Bronchus fibroblast of lung (primary cell): ENCODE measurements around the gene RNASE8. TPM values are rescaled to one million over a fixed set of nuclear protein-coding genes. Genes with fewer than 3 reads are reported as not detected.

Source experiments
- total RNA-seq: library from RNA; depleted of rRNA; stranded (reverse); fragments of >200 nt; gene quantifications from 2 replicates; pipeline ENCODE4 v1.2.3, GENCODE V29; 2015

The RNASE8 gene
- total RNA-seq = not detected in 2 replicates

DNA sequence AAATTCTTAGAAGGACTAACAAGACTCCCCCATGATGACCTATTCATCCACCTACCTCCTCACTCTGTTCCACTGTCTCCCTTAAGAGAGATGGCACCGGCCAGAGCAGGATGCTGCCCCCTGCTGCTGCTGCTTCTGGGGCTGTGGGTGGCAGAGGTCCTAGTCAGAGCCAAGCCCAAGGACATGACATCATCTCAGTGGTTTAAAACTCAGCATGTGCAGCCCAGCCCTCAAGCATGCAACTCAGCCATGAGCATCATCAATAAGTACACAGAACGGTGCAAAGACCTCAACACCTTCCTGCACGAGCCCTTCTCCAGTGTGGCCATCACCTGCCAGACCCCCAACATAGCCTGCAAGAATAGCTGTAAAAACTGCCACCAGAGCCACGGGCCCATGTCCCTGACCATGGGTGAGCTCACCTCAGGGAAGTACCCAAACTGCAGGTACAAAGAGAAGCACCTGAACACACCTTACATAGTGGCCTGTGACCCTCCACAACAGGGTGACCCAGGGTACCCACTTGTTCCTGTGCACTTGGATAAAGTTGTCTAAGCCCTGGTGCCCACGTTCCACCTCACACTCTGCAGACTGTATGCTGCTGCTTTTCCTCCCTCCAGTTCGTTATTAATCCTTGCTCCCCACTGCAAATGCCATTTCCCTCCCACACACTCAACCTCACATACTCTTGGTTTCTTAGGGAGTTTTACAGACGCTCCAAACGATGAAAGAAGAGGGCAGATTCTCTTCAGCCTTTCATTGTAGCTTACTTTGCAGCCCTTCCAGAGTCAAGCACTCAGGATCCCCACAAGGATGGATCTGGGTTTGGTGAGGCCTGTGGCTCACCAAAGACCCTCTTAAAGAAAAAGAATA lies at the start of gene RNASE8:
Gene RNASE8 (plus strand): TSS at position 20 of the 873 bp plus-strand sequence. CDS start 71 bp downstream, at position 91.

DNA sequence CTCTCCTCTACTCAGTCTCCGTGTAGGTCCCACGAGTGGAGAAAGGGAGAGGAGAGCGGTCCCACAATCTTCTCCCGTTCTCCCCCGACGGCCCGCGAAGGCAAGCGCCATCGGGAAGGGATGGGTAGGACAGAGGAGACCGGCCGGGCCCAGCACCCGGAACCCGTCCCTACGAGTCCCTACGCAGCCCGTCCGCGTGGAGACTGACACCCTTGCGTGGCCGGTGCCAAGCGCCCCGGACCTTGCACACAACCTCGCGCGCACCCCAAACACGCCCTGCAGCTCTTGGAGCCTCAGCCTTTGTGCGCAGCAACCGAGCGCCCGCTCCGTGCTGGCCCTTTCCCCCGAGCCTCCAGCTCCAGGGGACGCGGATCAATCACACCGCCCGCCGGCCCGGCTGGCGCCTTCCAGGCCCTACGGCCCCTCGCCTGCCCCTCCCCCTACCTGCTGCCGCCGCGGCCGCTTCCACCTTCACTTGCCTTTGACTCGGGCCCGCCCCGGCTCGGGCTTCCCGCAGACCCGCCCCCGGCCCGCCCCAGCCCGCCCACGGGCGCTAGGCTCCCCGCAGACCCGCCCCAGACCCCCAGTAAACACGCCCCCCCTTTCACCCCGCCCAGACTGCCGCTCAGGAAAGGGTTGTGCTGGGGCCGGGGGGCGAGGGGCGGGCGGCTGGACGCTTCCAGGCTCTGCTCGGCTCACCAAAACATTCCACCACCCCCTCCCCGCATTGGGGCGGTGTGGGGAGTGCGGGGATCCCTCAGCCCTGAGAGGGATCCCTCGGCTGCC lies 32.8 kb upstream of the RNASE8 start, which contains the start of gene NDRG2:
Gene NDRG2 (minus strand): TSS at position 477 of the 786 bp plus-strand sequence. CDS start 1,746 bp downstream, outside the sequence.

GRCh38 chr14:21029917-21030316 lies 27.7 kb upstream of the RNASE8 start, which contains the start of gene TPPP2:
TSS of gene TPPP2 (plus strand) at chr14:21030217. CDS start at chr14:21030582, 365 bp downstream.

GRCh38 chr14:21034707-21035106 lies 22.9 kb upstream of the RNASE8 start, which contains the start of gene RNASE13:
TSS of gene RNASE13 (minus strand) at chr14:21034807. CDS start at chr14:21034288, 519 bp downstream.

GRCh38 chr14:21041676-21042433 lies 15.8 kb upstream of the RNASE8 start, which contains the start of gene RNASE7:
TSS of gene RNASE7 (plus strand) at chr14:21042362. CDS start at chr14:21042993, 631 bp downstream.

DNA sequence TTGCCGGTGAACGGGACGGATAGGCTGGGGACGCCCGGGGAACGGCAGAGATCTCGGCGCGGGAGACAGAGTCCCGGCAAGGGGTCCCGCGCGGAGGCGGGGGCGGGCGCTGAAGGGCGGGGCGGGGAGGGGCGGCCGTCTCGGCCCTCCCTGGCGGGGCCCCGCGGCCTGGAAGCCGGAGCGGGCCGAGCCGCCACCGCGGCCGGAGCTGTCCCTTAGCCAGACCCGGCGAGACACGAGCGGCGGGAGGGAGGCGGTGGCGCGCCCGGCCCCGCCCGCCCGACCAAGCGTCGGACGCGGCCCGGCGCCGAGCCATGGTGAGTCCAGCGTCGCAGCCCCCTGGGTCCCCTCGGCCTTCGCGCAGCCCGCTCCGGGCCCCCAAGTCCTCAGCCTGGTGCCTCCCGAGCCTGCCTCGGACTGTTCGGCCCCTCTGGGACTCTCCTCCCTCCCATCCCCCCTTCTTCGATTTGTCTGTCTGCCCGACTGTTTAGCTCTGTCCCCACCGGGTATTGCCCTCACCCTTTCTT lies 12.5 kb downstream of the RNASE8 start, which contains the start of gene ARHGEF40:
Gene ARHGEF40 (plus strand): TSS at position 222 of the 527 bp plus-strand sequence. CDS start 93 bp downstream, at position 315.

DNA sequence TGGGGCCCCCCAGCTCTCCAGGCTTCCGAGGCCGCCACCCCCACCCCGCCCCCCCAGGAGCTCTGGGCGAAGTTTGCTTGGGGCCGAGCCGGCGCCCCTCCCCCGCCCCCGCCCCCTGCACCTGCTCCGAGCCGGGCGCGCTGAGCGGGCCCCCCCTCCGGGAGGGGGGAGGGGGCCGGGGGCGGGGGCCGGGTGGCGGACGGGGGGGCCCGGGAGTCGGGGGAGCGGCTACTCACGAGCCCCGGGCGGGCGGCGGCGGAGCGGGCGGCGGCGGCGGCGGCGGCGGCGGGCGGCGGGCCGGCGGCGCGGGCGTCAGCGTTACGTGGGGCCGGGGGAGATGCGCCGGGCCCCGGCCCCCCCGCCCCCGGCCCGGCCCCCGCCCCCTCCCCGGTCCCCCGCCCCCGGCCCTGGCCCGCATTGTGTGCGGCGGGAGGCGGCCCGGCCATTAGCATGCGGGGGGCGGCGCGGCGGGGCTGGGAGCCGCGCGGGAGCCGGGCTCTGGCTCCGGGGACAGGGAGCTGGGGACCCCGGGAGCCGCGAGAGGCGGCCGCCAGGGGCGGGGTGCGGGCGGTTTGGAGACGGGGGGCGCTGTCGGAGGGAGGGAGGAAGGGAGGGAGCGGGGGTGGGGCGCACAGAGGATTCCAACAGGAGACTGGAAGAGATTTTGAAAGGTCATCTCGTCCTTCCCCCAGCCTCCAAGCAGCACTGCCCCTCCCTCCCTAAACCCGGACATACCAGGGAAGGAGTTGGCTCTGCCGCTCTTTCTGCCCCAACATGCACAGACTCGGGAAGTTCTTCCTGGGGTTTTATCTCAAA lies 40.7 kb downstream of the RNASE8 start, which contains the start of gene ZNF219:
Gene ZNF219 (minus strand): TSS at position 580 of the 816 bp plus-strand sequence. CDS start 5,064 bp downstream, outside the sequence.

DNA sequence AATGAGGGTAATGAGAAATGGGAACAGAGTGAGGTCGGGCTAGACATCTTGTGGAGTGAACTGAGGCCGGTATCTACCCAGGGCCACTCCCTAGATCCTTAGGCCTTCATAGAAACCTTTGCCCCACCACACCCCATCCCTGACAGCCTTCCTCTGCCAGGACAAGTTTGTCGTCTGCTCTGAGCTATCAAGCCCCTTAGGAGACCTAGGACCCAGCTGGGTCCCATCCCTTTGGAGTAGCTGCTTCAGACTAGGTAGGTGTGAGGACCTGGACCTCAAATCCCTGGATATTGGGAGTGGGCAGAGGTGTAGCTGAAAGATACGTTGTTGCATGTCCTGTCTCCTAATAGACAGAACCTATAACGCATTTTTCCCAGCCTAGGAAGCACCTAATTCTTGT lies 43.3 kb downstream of the RNASE8 start, which contains the start of gene TMEM253:
Gene TMEM253 (plus strand): TSS at position 136 of the 400 bp plus-strand sequence. CDS start 278 bp downstream, outside the sequence.

Other genes starting within 250 kb of the RNASE8 start
- not detected in 2 replicates for gene RNASE3, start 166.4 kb upstream of the RNASE8 start, total RNA-seq
- gene RNASE2, start 102.3 kb upstream of the RNASE8 start, total RNA-seq = not detected in 2 replicates
- 81.0 and 82.7 TPM in 2 replicates for gene METTL17, start 67.8 kb upstream of the RNASE8 start, total RNA-seq
- gene SLC39A2, start 58.5 kb upstream of the RNASE8 start, total RNA-seq = not detected in 2 replicates
- gene NDRG2, start 32.8 kb upstream of the RNASE8 start, total RNA-seq = 1.3 and 1.5 TPM in 2 replicates
- not detected in 2 replicates for gene TPPP2, start 27.6 kb upstream of the RNASE8 start, total RNA-seq
- not detected in 2 replicates for gene RNASE13, start 23.0 kb upstream of the RNASE8 start, total RNA-seq
- not detected in 2 replicates for gene RNASE7, start 15.5 kb upstream of the RNASE8 start, total RNA-seq
- 28.2 and 31.1 TPM in 2 replicates for gene ARHGEF40, start 12.5 kb downstream of the RNASE8 start, total RNA-seq
- gene ZNF219, start 40.8 kb downstream of the RNASE8 start, total RNA-seq = 2.2 and 3.0 TPM in 2 replicates
- gene TMEM253, start 43.2 kb downstream of the RNASE8 start, total RNA-seq = not detected in 2 replicates
- not detected in 2 replicates for gene OR5AU1, start 98.2 kb downstream of the RNASE8 start, total RNA-seq
- gene HNRNPC, start 211.6 kb downstream of the RNASE8 start, total RNA-seq = 933 and 937 TPM in 2 replicates
- not detected in 2 replicates for gene RPGRIP1, start 222.3 kb downstream of the RNASE8 start, total RNA-seq